GM12878 (cell line): Measurements from ENCODE around the gene DDC. TPM values are rescaled to one million over a fixed set of nuclear protein-coding genes. Genes with fewer than 3 reads are reported as not detected.

Experiments used
- ATF7 ChIP-seq: fragments of 450-650 bp; IDR thresholded peaks from 2 replicates; pipeline ENCODE4 v1.6.1; 2016; ENCODE audit warnings: low read depth, mild to moderate bottlenecking
- CHD1 ChIP-seq: IDR thresholded peaks from 2 replicates; pipeline ENCODE4 v1.6.1; 2012; ENCODE audit warnings: low read depth, low read length, improper control_type of control experiment
- EED ChIP-seq: sonication (generic); IDR thresholded peaks from 2 replicates; pipeline ENCODE4 v1.6.1; 2016; ENCODE audit warnings: antibody characterized with exemption, low read depth
- FOS ChIP-seq: IDR thresholded peaks from 3 replicates; pipeline ENCODE4 v1.6.1; 2011; ENCODE audit warnings: borderline replicate concordance; ENCODE audit not compliant: insufficient read length; ENCODE audit errors: extremely low read depth
- FOXM1 ChIP-seq: IDR thresholded peaks from 2 replicates; pipeline ENCODE4 v1.6.1; 2012; ENCODE audit warnings: low read depth, mild to moderate bottlenecking, inconsistent platforms, low read length, moderate library complexity
- IKZF1 ChIP-seq: fragments of 450-650 bp; conservative IDR thresholded peaks from 2 replicates; pipeline ENCODE4 v1.6.1; 2017; ENCODE audit warnings: antibody characterized with exemption, mild to moderate bottlenecking
- IKZF2 ChIP-seq, 2 experiments: fragments of 450-650 bp; IDR thresholded peaks; 2 replicates each; pipeline ENCODE4 v1.6.1; 2017; ENCODE audit warnings: mild to moderate bottlenecking in 2 of 2, moderate library complexity in 2 of 2
- POU2F2 ChIP-seq: IDR thresholded peaks from 3 replicates; pipeline ENCODE4 v1.6.1; 2011; ENCODE audit warnings: low read depth, mild to moderate bottlenecking, low read length, borderline replicate concordance
- SPI1 ChIP-seq: IDR thresholded peaks from 2 replicates; pipeline ENCODE4 v1.6.1; 2011; ENCODE audit warnings: low read depth, mild to moderate bottlenecking, low read length, moderate library complexity, borderline replicate concordance; ENCODE audit not compliant: insufficient read depth
- SRF ChIP-seq, 2 experiments: IDR thresholded peaks; 2 replicates each; pipeline ENCODE4 v1.6.1; 2011; ENCODE audit warnings: low read depth in 2 of 2, low read length in 2 of 2, mild to moderate bottlenecking in 1 of 2, moderate library complexity in 1 of 2
- TCF12 ChIP-seq: IDR thresholded peaks from 2 replicates; pipeline ENCODE4 v1.6.1; 2011; ENCODE audit warnings: low read depth, mild to moderate bottlenecking, low read length
- polyA plus RNA-seq, 11 experiments: library from polyadenylated mRNA; depleted of rRNA in 4 of 11; unstranded in 6 of 11; stranded (reverse) in 5 of 11; fragments of >200 nt; fragmentation: Nextera tagmentation in 4 of 11; fragmentation: Illumina TruSeq in 1 of 11; extraction: Ambion mirVana in 4 of 11; extraction: Trizol in 1 of 11; gene quantifications; 1 replicate in 1 of 11; 2 replicates in 10 of 11; pipeline versions ENCODE4 v1.2.1 to v1.2.3, GENCODE V29; 2011 to 2016; ENCODE audit warnings: inconsistent platforms in 2 of 11, missing spikeins in 2 of 11, low read depth in 1 of 11
- total RNA-seq, 4 experiments: library from RNA; depleted of rRNA in 3 of 4; stranded (reverse); fragments of >200 nt in 3 of 4; fragmentation: Illumina TruSeq in 1 of 4; extraction: Trizol in 1 of 4; gene quantifications; 2 replicates each; pipeline versions ENCODE4 v1.2.1 to v1.2.3, GENCODE V29; 2013 to 2021
- TF ChIP-seq, protein P1 (sequence below): IDR thresholded peaks from 2 replicates; pipeline ENCODE4 v1.6.1; 2011; ENCODE audit warnings: mild to moderate bottlenecking, low read depth, low read length, moderate library complexity; ENCODE audit not compliant: insufficient replicate concordance
- TF ChIP-seq, protein P2 (sequence below): fragments of 450-650 bp; IDR thresholded peaks from 2 replicates; pipeline ENCODE4 v1.6.1; 2017; ENCODE audit warnings: mild to moderate bottlenecking, moderate library complexity

The DDC gene
- total and polyA plus RNA-seq, 10 of the 15 experiments (the other 5 are each of a cell fraction or from before 2014, with no cell fraction given), result not detected

GRCh38 chr7:50416527-50417182, 148.6 kb downstream of the DDC start (continued):
- TF ChIP-seq SPI1, result peak; percentile 99
- TF ChIP-seq, protein P1, sequence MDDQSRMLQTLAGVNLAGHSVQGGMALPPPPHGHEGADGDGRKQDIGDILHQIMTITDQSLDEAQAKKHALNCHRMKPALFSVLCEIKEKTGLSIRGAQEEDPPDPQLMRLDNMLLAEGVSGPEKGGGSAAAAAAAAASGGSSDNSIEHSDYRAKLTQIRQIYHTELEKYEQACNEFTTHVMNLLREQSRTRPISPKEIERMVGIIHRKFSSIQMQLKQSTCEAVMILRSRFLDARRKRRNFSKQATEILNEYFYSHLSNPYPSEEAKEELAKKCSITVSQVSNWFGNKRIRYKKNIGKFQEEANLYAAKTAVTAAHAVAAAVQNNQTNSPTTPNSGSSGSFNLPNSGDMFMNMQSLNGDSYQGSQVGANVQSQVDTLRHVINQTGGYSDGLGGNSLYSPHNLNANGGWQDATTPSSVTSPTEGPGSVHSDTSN, result peak; percentile 66
- peak; percentile 99 for TF ChIP-seq EED
- TF ChIP-seq, protein P2, sequence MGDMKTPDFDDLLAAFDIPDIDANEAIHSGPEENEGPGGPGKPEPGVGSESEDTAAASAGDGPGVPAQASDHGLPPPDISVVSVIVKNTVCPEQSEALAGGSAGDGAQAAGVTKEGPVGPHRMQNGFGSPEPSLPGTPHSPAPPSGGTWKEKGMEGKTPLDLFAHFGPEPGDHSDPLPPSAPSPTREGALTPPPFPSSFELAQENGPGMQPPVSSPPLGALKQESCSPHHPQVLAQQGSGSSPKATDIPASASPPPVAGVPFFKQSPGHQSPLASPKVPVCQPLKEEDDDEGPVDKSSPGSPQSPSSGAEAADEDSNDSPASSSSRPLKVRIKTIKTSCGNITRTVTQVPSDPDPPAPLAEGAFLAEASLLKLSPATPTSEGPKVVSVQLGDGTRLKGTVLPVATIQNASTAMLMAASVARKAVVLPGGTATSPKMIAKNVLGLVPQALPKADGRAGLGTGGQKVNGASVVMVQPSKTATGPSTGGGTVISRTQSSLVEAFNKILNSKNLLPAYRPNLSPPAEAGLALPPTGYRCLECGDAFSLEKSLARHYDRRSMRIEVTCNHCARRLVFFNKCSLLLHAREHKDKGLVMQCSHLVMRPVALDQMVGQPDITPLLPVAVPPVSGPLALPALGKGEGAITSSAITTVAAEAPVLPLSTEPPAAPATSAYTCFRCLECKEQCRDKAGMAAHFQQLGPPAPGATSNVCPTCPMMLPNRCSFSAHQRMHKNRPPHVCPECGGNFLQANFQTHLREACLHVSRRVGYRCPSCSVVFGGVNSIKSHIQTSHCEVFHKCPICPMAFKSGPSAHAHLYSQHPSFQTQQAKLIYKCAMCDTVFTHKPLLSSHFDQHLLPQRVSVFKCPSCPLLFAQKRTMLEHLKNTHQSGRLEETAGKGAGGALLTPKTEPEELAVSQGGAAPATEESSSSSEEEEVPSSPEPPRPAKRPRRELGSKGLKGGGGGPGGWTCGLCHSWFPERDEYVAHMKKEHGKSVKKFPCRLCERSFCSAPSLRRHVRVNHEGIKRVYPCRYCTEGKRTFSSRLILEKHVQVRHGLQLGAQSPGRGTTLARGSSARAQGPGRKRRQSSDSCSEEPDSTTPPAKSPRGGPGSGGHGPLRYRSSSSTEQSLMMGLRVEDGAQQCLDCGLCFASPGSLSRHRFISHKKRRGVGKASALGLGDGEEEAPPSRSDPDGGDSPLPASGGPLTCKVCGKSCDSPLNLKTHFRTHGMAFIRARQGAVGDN, result peak; percentile 94
- no peak for TF ChIP-seq CHD1
- TF ChIP-seq IKZF2 (IDR thresholded peaks at IDR 0.05), result peak; percentile 99
- no peak for TF ChIP-seq FOS
- peak; percentile 98 for TF ChIP-seq IKZF1
- TF ChIP-seq SRF (IDR thresholded peaks at IDR 0.05; ENCODE audit: low read depth in 2 of 2, low read length in 2 of 2), result peak in 1 of 2 experiments; percentile 51; a peak in 1 of 4 replicates
- TF ChIP-seq POU2F2, result peak; percentile 38; the same call in 1 of the 3 replicates
- TF ChIP-seq ATF7, result peak; percentile 30; the same call in 1 of the 2 replicates
- no peak for TF ChIP-seq FOXM1
- 0 out of 2 replicates have a peak, but pooled peaks have one; percentile 33 for TF ChIP-seq TCF12
